Subcutaneous abdominal adipose tissue (tissue), 5 donors: ENCODE results near the gene CCL4.
"Not testable (repeated sequence)": the region's sequence is repeated elsewhere in the genome, so short reads cannot be mapped to it uniquely, and the experiment has no call there.

ENCODE experiments used
- H3K27ac ChIP-seq: one replicate; pipeline ENCODE4 v1.7.0; 2013; ENCODE audit warnings: low read depth, mild to moderate bottlenecking, inconsistent platforms, low read length, moderate library complexity
- H3K27me3 ChIP-seq, 5 donors: one replicate each; pipeline ENCODE4 v1.7.0; 2013; ENCODE audit warnings: low read length in 5 of 5, inconsistent platforms in 1 of 5; ENCODE audit not compliant: control insufficient read depth in 5 of 5, insufficient read depth in 4 of 5
- H3K36me3 ChIP-seq, 5 donors: one replicate each; pipeline ENCODE4 v1.7.0; 2013; ENCODE audit warnings: low read length in 5 of 5; ENCODE audit not compliant: control insufficient read depth in 5 of 5, insufficient read depth in 5 of 5
- H3K4me1 ChIP-seq, 5 donors: one replicate each; pipeline ENCODE4 v1.7.0; 2013; ENCODE audit warnings: low read length in 5 of 5, mild to moderate bottlenecking in 3 of 5, moderate library complexity in 1 of 5; ENCODE audit not compliant: control insufficient read depth in 5 of 5, insufficient read depth in 5 of 5
- H3K4me3 ChIP-seq, 5 donors: one replicate each; pipeline ENCODE4 v1.7.0; 2013; ENCODE audit warnings: low read length in 5 of 5, low read depth in 1 of 5
- H3K9ac ChIP-seq, 5 donors: one replicate each; pipeline ENCODE4 v1.7.0; 2013; ENCODE audit warnings: low read length in 5 of 5, mild to moderate bottlenecking in 4 of 5, moderate library complexity in 3 of 5
- H3K9me3 ChIP-seq, 5 donors: one replicate each; pipeline ENCODE4 v1.7.0; 2013; ENCODE audit warnings: low read length in 5 of 5; ENCODE audit not compliant: control insufficient read depth in 5 of 5
- donor health status: healthy.
- donor health status: healthy.
- donor health status: healthy.
- donor health status: healthy.
- donor health status: healthy.

Gene CCL4

DNA sequence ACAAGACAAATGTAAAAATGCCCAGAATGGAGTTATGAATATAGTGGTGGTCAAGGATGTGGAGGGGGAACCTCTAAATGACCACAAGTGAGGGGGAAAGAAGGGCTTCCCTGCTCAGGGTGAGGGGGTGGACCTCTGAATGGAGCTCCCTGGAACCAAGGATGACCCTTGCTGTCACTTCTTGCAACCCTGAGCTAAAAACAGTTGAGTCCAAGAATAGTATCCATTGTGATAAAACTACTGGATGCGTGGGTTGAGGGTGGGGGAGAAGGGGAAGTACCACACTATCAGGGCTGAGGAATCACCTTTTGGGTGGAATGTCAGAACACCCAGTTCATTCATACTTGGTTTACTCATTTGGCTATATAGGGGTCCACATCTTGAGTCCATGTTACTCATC, 4.6 kb upstream of the CCL4 start:
- not testable (repeated sequence) for H3K36me3 ChIP-seq, H3K9ac ChIP-seq, H3K4me1 ChIP-seq, H3K27me3 ChIP-seq, H3K9me3 ChIP-seq, H3K4me3 ChIP-seq, H3K27ac ChIP-seq

DNA sequence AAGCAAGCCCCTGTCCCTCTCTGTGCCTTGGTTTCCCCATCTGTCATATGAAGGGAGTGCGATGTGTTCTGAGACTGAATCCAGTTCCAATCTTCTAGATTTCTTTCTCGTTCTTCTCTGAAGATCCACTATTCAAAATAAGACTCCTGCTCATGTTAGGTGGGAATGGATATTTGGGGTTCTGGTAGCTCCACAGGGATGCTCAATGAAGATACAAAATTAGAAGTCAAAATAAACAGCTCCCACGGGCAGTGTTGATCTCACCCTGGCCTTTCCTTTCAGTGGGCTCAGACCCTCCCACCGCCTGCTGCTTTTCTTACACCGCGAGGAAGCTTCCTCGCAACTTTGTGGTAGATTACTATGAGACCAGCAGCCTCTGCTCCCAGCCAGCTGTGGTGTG, 619 bp downstream of the CCL4 start:
- not testable (repeated sequence) for H3K36me3 ChIP-seq, H3K9ac ChIP-seq, H3K27ac ChIP-seq, H3K27me3 ChIP-seq, H3K9me3 ChIP-seq
- Histone ChIP-seq H3K4me1 (peaks cover 0 to 10% (median 0%) of the 10 kb centered on the region in 5 donors), H3K4me3 (peak overlapping the region in 1 of 5 donors; percentile 22)

GRCh38 chr17:36104701-36105181, 1.1 kb downstream of the CCL4 start:
- Histone ChIP-seq H3K36me3 (no peaks in the 10 kb centered on the region), H3K4me1 (peaks cover 0 to 10% (median 0%) of the 10 kb centered on the region in 5 donors), H3K27me3 (no peaks in the 10 kb centered on the region), H3K27ac (no peak overlapping the region), H3K9ac (no peak overlapping the region), H3K4me3 (peak overlapping the region in 2 of 5 donors; percentile 22), H3K9me3 (no peaks in the 10 kb centered on the region)

- H3K9me3 ChIP-seq: no peaks in the 10 kb centered on the region
- no peaks in the 10 kb centered on the region for H3K27me3 ChIP-seq
- peaks cover 0 to 10% (median 0%) of the 10 kb centered on the region in 5 donors for H3K4me1 ChIP-seq
- H3K36me3 ChIP-seq: no peaks in the 10 kb centered on the region
- no peak overlapping the region for H3K27ac ChIP-seq
- H3K4me3 ChIP-seq: no peak overlapping the region
- no peak overlapping the region for H3K9ac ChIP-seq
Observed at GRCh38 chr17:36105781-36106492, 2.3 kb downstream of the CCL4 start.

- H3K27ac ChIP-seq: no peak overlapping the region
Observed at GRCh38 chr17:36106493-36106835, 2.8 kb downstream of the CCL4 start.

GRCh38 chr17:36107660-36108059, 4.0 kb downstream of the CCL4 start:
- Histone ChIP-seq H3K4me1 (peaks cover 0 to 10% (median 0%) of the 10 kb centered on the region in 5 donors), H3K4me3 (no peak overlapping the region), H3K36me3 (no peaks in the 10 kb centered on the region), H3K27ac (no peak overlapping the region), H3K27me3 (no peaks in the 10 kb centered on the region), H3K9ac (no peak overlapping the region), H3K9me3 (no peaks in the 10 kb centered on the region)

More at GRCh38 chr17:36106493-36106835, 2.8 kb downstream of the CCL4 start:
- Histone ChIP-seq H3K9ac (no peak overlapping the region), H3K9me3 (no peaks in the 10 kb centered on the region), H3K27me3 (no peaks in the 10 kb centered on the region), H3K36me3 (no peaks in the 10 kb centered on the region), H3K4me1 (peaks cover 0 to 10% (median 0%) of the 10 kb centered on the region in 5 donors), H3K4me3 (no peak overlapping the region)

GRCh38 chr17:36108265-36108664, 4.6 kb downstream of the CCL4 start:
- not testable (repeated sequence) for H3K4me1 ChIP-seq, H3K27me3 ChIP-seq, H3K27ac ChIP-seq, H3K9me3 ChIP-seq, H3K4me3 ChIP-seq, H3K36me3 ChIP-seq, H3K9ac ChIP-seq

DNA sequence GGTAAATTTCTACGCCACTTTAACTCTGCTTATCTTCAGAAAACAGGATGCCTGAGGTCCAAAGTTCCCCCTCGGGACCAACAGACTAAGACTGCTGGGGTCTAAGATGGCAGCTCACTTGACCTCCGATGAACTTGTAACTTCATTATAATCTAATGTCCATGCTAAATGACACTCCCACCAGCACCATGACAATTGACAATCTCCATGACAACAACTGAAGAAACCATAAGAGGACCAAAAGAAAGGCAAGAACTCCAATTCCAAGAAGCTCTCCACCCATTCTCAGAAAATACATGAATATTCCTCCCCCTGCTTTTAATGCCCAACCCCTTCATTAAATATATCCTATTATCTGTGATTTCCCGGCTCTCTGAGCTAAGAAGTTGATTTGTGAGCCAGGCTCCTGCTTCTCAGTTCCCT, 7.5 kb downstream of the CCL4 start:
- Histone ChIP-seq H3K9me3 (no peaks in the 10 kb centered on the region), H3K9ac (no peak overlapping the region), H3K36me3 (no peaks in the 10 kb centered on the region), H3K4me3 (no peak overlapping the region), H3K27ac (no peak overlapping the region), H3K27me3 (no peaks in the 10 kb centered on the region), H3K4me1 (no peaks in the 10 kb centered on the region)

GRCh38 chr17:36112572-36112971, 8.9 kb downstream of the CCL4 start:
- Histone ChIP-seq H3K27ac (no peak overlapping the region), H3K4me1 (no peaks in the 10 kb centered on the region), H3K36me3 (no peaks in the 10 kb centered on the region), H3K9me3 (no peaks in the 10 kb centered on the region), H3K4me3 (no peak overlapping the region), H3K27me3 (no peaks in the 10 kb centered on the region), H3K9ac (no peak overlapping the region)

- not testable (repeated sequence) for H3K9ac ChIP-seq, H3K27me3 ChIP-seq, H3K9me3 ChIP-seq, H3K27ac ChIP-seq, H3K4me1 ChIP-seq, H3K36me3 ChIP-seq, H3K4me3 ChIP-seq
Observed at GRCh38 chr17:36113131-36113530, 9.5 kb downstream of the CCL4 start.
